Measurements from ENCODE around the gene AKAP5.
A peak's percentile ranks its signal among the peaks of the same experiment; 100 is the strongest.

The AKAP5 gene

DNA sequence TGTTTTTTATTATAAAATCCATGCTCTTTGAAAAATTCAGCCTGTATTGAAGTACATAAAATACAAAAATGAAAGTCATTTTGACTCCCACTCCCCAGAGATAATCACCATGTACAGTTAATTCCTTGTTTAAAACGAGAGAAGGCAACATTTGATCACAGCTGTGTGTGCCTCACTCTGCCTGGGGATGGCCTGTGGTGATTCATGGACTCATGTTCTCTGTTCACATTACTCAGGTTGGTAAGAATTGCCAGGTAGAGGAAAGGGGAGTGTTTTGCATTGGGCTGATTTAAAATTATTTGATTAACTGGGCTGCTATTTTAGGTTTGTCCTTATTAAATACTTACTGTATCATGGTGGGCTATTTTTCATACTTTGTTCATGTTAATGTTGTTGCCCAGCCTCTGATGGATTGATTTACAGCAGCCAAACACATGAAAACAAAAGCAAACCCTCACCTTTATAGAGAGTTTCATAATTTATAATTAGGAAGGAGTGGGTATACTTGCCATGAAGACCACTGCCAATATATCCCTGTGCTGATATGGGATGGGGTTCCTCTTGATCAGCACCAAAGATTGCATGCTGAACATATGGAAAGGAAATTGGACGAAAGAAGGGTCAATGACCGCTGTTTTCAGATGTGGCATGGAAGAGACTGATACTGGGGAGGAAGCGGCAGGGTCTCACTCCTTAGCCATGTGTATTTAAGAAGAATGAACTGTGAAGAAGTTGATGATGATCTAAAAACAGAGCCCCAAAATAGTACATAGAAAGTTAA, 42.3 kb downstream of the AKAP5 start:
- Histone ChIP-seq H3K9ac (ENCODE audit: low read length) (peak overlapping the region; percentile 99), H3K27ac (ENCODE audit: low read depth, low read length) (peak overlapping the region; percentile 99)
- TF ChIP-seq, protein P1, sequence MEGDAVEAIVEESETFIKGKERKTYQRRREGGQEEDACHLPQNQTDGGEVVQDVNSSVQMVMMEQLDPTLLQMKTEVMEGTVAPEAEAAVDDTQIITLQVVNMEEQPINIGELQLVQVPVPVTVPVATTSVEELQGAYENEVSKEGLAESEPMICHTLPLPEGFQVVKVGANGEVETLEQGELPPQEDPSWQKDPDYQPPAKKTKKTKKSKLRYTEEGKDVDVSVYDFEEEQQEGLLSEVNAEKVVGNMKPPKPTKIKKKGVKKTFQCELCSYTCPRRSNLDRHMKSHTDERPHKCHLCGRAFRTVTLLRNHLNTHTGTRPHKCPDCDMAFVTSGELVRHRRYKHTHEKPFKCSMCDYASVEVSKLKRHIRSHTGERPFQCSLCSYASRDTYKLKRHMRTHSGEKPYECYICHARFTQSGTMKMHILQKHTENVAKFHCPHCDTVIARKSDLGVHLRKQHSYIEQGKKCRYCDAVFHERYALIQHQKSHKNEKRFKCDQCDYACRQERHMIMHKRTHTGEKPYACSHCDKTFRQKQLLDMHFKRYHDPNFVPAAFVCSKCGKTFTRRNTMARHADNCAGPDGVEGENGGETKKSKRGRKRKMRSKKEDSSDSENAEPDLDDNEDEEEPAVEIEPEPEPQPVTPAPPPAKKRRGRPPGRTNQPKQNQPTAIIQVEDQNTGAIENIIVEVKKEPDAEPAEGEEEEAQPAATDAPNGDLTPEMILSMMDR (IDR thresholded peaks at IDR 0.05; ENCODE audit: insufficient read depth, low read length, poor library complexity, severe bottlenecking): no peak
- no peak for TF ChIP-seq EZH2phosphoT487 (conservative IDR thresholded peaks at IDR 0.05; ENCODE audit: low read length)

GRCh38 chr14:64508215-64508776, 43.0 kb downstream of the AKAP5 start:
- Histone ChIP-seq H3F3A (ENCODE audit: insufficient read depth) (peaks cover 49% of the 10 kb centered on the region), H3K4me2 (ENCODE audit: low read depth, low read length, poor library complexity, severe bottlenecking) (peak overlapping the region; percentile 76), H3K36me3 (ENCODE audit: low read length) (peaks cover 15% of the 10 kb centered on the region), H3K9me2 (replicated peaks; ENCODE audit: insufficient read depth, low read length) (no peaks in the 10 kb centered on the region), H2AFZ (ENCODE audit: low read depth, low read length, severe bottlenecking) (no peak overlapping the region), H3K79me2 (ENCODE audit: insufficient read depth, low read length) (peaks cover 87% of the 10 kb centered on the region), H3K27ac (ENCODE audit: low read depth, low read length) (peak overlapping the region; percentile 99), H3K9ac (ENCODE audit: low read length) (peak overlapping the region; percentile 99), H3K27me3 (ENCODE audit: low read length) (no peaks in the 10 kb centered on the region), H3K4me3 (ENCODE audit: insufficient read depth, low read length, poor library complexity, severe bottlenecking) (peak overlapping the region; percentile 78), H4K20me1 (ENCODE audit: low read depth, low read length) (peaks cover 25% of the 10 kb centered on the region), H3K9me3 (ENCODE audit: insufficient read depth, low read length) (no peaks in the 10 kb centered on the region)
- TF ChIP-seq EZH2phosphoT487 (conservative IDR thresholded peaks at IDR 0.05; ENCODE audit: low read length): no peak
- TF ChIP-seq, protein P1 (IDR thresholded peaks at IDR 0.05; ENCODE audit: insufficient read depth, low read length, poor library complexity, severe bottlenecking): no peak

More for the DNA sequence above, 42.3 kb downstream of the AKAP5 start:
- Histone ChIP-seq H3K9me3 (ENCODE audit: insufficient read depth, low read length) (no peaks in the 10 kb centered on the region), H3K4me2 (ENCODE audit: low read depth, low read length, poor library complexity, severe bottlenecking) (peak overlapping the region; percentile 76), H3F3A (ENCODE audit: insufficient read depth) (peaks cover 56% of the 10 kb centered on the region), H4K20me1 (ENCODE audit: low read depth, low read length) (peaks cover 17% of the 10 kb centered on the region), H3K27me3 (ENCODE audit: low read length) (no peaks in the 10 kb centered on the region), H3K79me2 (ENCODE audit: insufficient read depth, low read length) (peaks cover 86% of the 10 kb centered on the region), H3K9me2 (replicated peaks; ENCODE audit: insufficient read depth, low read length) (no peaks in the 10 kb centered on the region), H2AFZ (ENCODE audit: low read depth, low read length, severe bottlenecking) (no peak overlapping the region), H3K36me3 (ENCODE audit: low read length) (peaks cover 9% of the 10 kb centered on the region), H3K4me3 (ENCODE audit: insufficient read depth, low read length, poor library complexity, severe bottlenecking) (peak overlapping the region; percentile 78)

GRCh38 chr14:64509036-64509435, 43.7 kb downstream of the AKAP5 start:
- Histone ChIP-seq H3K36me3 (ENCODE audit: low read length) (peaks cover 15% of the 10 kb centered on the region), H3K9me2 (replicated peaks; ENCODE audit: insufficient read depth, low read length) (no peaks in the 10 kb centered on the region), H3K4me3 (ENCODE audit: insufficient read depth, low read length, poor library complexity, severe bottlenecking) (peak overlapping the region; percentile 9), H2AFZ (ENCODE audit: low read depth, low read length, severe bottlenecking) (no peak overlapping the region), H4K20me1 (ENCODE audit: low read depth, low read length) (peaks cover 30% of the 10 kb centered on the region), H3K27ac (ENCODE audit: low read depth, low read length) (peak overlapping the region; percentile 99), H3K27me3 (ENCODE audit: low read length) (no peaks in the 10 kb centered on the region), H3K79me2 (ENCODE audit: insufficient read depth, low read length) (peaks cover 94% of the 10 kb centered on the region), H3K4me2 (ENCODE audit: low read depth, low read length, poor library complexity, severe bottlenecking) (peak overlapping the region; percentile 76), H3F3A (ENCODE audit: insufficient read depth) (peaks cover 46% of the 10 kb centered on the region), H3K9me3 (ENCODE audit: insufficient read depth, low read length) (no peaks in the 10 kb centered on the region), H3K9ac (ENCODE audit: low read length) (peak overlapping the region; percentile 99)
- TF ChIP-seq EZH2phosphoT487 (conservative IDR thresholded peaks at IDR 0.05; ENCODE audit: low read length): no peak
- TF ChIP-seq, protein P1 (IDR thresholded peaks at IDR 0.05; ENCODE audit: insufficient read depth, low read length, poor library complexity, severe bottlenecking): no peak
